ENCODE results near the gene ARL6. TPM values are rescaled to one million over a fixed set of nuclear protein-coding genes. Genes with fewer than 3 reads are reported as not detected.

The ARL6 gene
- total RNA-seq, 1 experiment from 2014 or later = 12.1 TPM

GRCh38 chr3:97738761-97739160 lies 25.8 kb upstream of the ARL6 start:
- no peak overlapping the region for H3K27ac ChIP-seq (ENCODE audit: low read length)
- no peaks in the 10 kb centered on the region for H3K9me3 ChIP-seq (ENCODE audit: low read length)
- H3K4me3 ChIP-seq (ENCODE audit: low read length) = no peak overlapping the region
- no peaks in the 10 kb centered on the region for H4K20me1 ChIP-seq (ENCODE audit: low read length)
- CTCF ChIA-PET = no interaction called here
- POLR2A ChIA-PET (ENCODE audit: unreplicated experiment) = no interaction called here
- intact Hi-C loops (cut with micrococcal nuclease) = no loop called here
- H3K27me3 ChIP-seq (ENCODE audit: low read length) = 0 out of 2 replicates have a peak, but pooled peaks cover 8% of the 10 kb centered on the region
- ATAC-seq (no peak), DNase-seq (no peak)
- H3K9ac ChIP-seq (ENCODE audit: low read length) = no peak overlapping the region
- no peaks in the 10 kb centered on the region for H3K9me2 ChIP-seq (replicated peaks; ENCODE audit: low read length)
- no peaks in the 10 kb centered on the region for H3F3A ChIP-seq (ENCODE audit: low read length, unreplicated experiment)
- no peak overlapping the region for H3K4me2 ChIP-seq (ENCODE audit: low read length)
- H3K4me1 ChIP-seq (ENCODE audit: insufficient read depth, low read length) = no peaks in the 10 kb centered on the region
- H2AFZ ChIP-seq (ENCODE audit: low read length) = no peak overlapping the region
- no peaks in the 10 kb centered on the region for H3K79me2 ChIP-seq (ENCODE audit: low read length)
- BruUV-seq (replicated peaks) = no TSS peak
- H3K36me3 ChIP-seq (ENCODE audit: low read depth, low read length) = no peaks in the 10 kb centered on the region
- TF ChIP-seq EZH2 (IDR thresholded peaks at IDR 0.05; ENCODE audit: low read length, unreplicated experiment) = no peak
- TF ChIP-seq CTCF (conservative IDR thresholded peaks at IDR 0.05; ENCODE audit: low read depth, low read length) = no peak
- TF ChIP-seq EZH2phosphoT487 (IDR thresholded peaks at IDR 0.05; ENCODE audit: borderline replicate concordance, low read length) = no peak

- DNase-seq (no peak), ATAC-seq (no peak)
- Histone ChIP-seq H3F3A (ENCODE audit: low read length, unreplicated experiment) (no peaks in the 10 kb centered on the region), H3K4me2 (ENCODE audit: low read length) (no peak overlapping the region), H3K79me2 (ENCODE audit: low read length) (no peaks in the 10 kb centered on the region), H3K9me3 (ENCODE audit: low read length) (no peaks in the 10 kb centered on the region), H3K9me2 (replicated peaks; ENCODE audit: low read length) (no peaks in the 10 kb centered on the region), H2AFZ (ENCODE audit: low read length) (no peak overlapping the region), H3K9ac (ENCODE audit: low read length) (no peak overlapping the region), H3K36me3 (ENCODE audit: low read depth, low read length) (no peaks in the 10 kb centered on the region), H3K4me3 (ENCODE audit: low read length) (no peak overlapping the region), H3K4me1 (ENCODE audit: insufficient read depth, low read length) (no peaks in the 10 kb centered on the region), H4K20me1 (ENCODE audit: low read length) (no peaks in the 10 kb centered on the region), H3K27ac (ENCODE audit: low read length) (no peak overlapping the region), H3K27me3 (ENCODE audit: low read length) (peaks cover 8% of the 10 kb centered on the region; the same call in 1 of the 2 replicates)
- POLR2A ChIA-PET (ENCODE audit: unreplicated experiment) = no interaction called here
- intact Hi-C loops (cut with micrococcal nuclease) = no loop called here
- no peak for TF ChIP-seq CTCF (conservative IDR thresholded peaks at IDR 0.05; ENCODE audit: low read depth, low read length)
- no TSS peak for BruUV-seq (replicated peaks)
- CTCF ChIA-PET = no interaction called here
These were observed 22.5 kb upstream of the ARL6 start for GRCh38 chr3:97742036-97742435.

- H3K9me3 ChIP-seq (ENCODE audit: low read length) = no peaks in the 10 kb centered on the region
These were observed 20.3 kb upstream of the ARL6 start for GRCh38 chr3:97744289-97744688.

More at GRCh38 chr3:97744289-97744688, 20.3 kb upstream of the ARL6 start:
- no TSS peak for BruUV-seq (replicated peaks)
- H2AFZ ChIP-seq (ENCODE audit: low read length) = no peak overlapping the region
- no peak overlapping the region for H3K27ac ChIP-seq (ENCODE audit: low read length)
- H3K4me3 ChIP-seq (ENCODE audit: low read length) = no peak overlapping the region
- H3K9me2 ChIP-seq (replicated peaks; ENCODE audit: low read length) = no peaks in the 10 kb centered on the region
- CTCF ChIA-PET = no interaction called here
- no peaks in the 10 kb centered on the region for H4K20me1 ChIP-seq (ENCODE audit: low read length)
- POLR2A ChIA-PET (ENCODE audit: unreplicated experiment) = no interaction called here
- DNase-seq = no peak
- H3K4me1 ChIP-seq (ENCODE audit: insufficient read depth, low read length) = no peaks in the 10 kb centered on the region
- intact Hi-C loops (cut with micrococcal nuclease) = no loop called here
- no peak overlapping the region for H3K9ac ChIP-seq (ENCODE audit: low read length)
- peaks cover 20% of the 10 kb centered on the region; the same call in 1 of the 2 replicates for H3K27me3 ChIP-seq (ENCODE audit: low read length)
- ATAC-seq = no peak
- H3K36me3 ChIP-seq (ENCODE audit: low read depth, low read length) = no peaks in the 10 kb centered on the region
- no peak overlapping the region for H3K4me2 ChIP-seq (ENCODE audit: low read length)
- TF ChIP-seq EZH2phosphoT487 (IDR thresholded peaks at IDR 0.05; ENCODE audit: borderline replicate concordance, low read length) (no peak), EZH2 (IDR thresholded peaks at IDR 0.05; ENCODE audit: low read length, unreplicated experiment) (no peak), CTCF (conservative IDR thresholded peaks at IDR 0.05; ENCODE audit: low read depth, low read length) (no peak)
- H3K79me2 ChIP-seq (ENCODE audit: low read length) = no peaks in the 10 kb centered on the region
- H3F3A ChIP-seq (ENCODE audit: low read length, unreplicated experiment) = no peaks in the 10 kb centered on the region
